ENCODE results near the gene SEC14L3. TPM values are rescaled to one million over a fixed set of nuclear protein-coding genes. Genes with fewer than 3 reads are reported as not detected.

Gene SEC14L3
- total and polyA plus RNA-seq, 2 experiments from 2014 or later, result not detected

GRCh38 chr22:30424534-30425326, 47.1 kb downstream of the SEC14L3 start:
- peaks cover 4% of the 10 kb centered on the region for H3K79me2 ChIP-seq
- H2AFZ ChIP-seq, result peak overlapping the region; percentile 15
- no peaks in the 10 kb centered on the region for H3K9me3 ChIP-seq (ENCODE audit: low read depth)
- peak overlapping the region; percentile 97 for H3K27ac ChIP-seq
- TF ChIP-seq EZH2 (IDR thresholded peaks at IDR 0.05; ENCODE audit: borderline replicate concordance), result no peak
- no peak for TF ChIP-seq EZH2phosphoT487 (IDR thresholded peaks at IDR 0.05; ENCODE audit: low read depth, severe bottlenecking, unreplicated experiment)
- TF ChIP-seq CTCF (IDR thresholded peaks at IDR 0.05; ENCODE audit: poor library complexity), result no peak
- H3K4me3 ChIP-seq, result peak overlapping the region; percentile 59
- H3K9me2 ChIP-seq (replicated peaks; ENCODE audit: insufficient read depth), result no peaks in the 10 kb centered on the region
- H3K27me3 ChIP-seq, result no peaks in the 10 kb centered on the region
- WGBS (ENCODE audit: low lambda C conversion rate, missing lambda C conversion rate), result 45% methylated on average over 20 of the region's 20 CpGs
- DNase-seq (ENCODE audit: low spot score), result peak; percentile 37
- peak overlapping the region; percentile 80 for H3K4me2 ChIP-seq
- peaks cover 43% of the 10 kb centered on the region for H3K4me1 ChIP-seq (ENCODE audit: insufficient read depth)
- no peaks in the 10 kb centered on the region for H3K36me3 ChIP-seq (replicated peaks; ENCODE audit: insufficient read depth, low read depth)
- no peaks in the 10 kb centered on the region for H4K20me1 ChIP-seq (ENCODE audit: insufficient read depth, poor library complexity, severe bottlenecking)

- H3K9me2 ChIP-seq (replicated peaks; ENCODE audit: insufficient read depth), result no peaks in the 10 kb centered on the region
- 3% methylated on average over 31 of the region's 31 CpGs for WGBS (ENCODE audit: low lambda C conversion rate, missing lambda C conversion rate)
- peak; percentile 100 for DNase-seq (ENCODE audit: low spot score)
- H2AFZ ChIP-seq, result peak overlapping the region; percentile 15
- peak overlapping the region; percentile 97 for H3K27ac ChIP-seq
- peaks cover 50% of the 10 kb centered on the region for H3K4me1 ChIP-seq (ENCODE audit: insufficient read depth)
- H4K20me1 ChIP-seq (ENCODE audit: insufficient read depth, poor library complexity, severe bottlenecking), result no peaks in the 10 kb centered on the region
- peak overlapping the region; percentile 30 for H3K4me3 ChIP-seq
- peak overlapping the region; percentile 80 for H3K4me2 ChIP-seq
- H3K9me3 ChIP-seq (ENCODE audit: low read depth), result no peaks in the 10 kb centered on the region
- H3K36me3 ChIP-seq (replicated peaks; ENCODE audit: insufficient read depth, low read depth), result no peaks in the 10 kb centered on the region
- peaks cover 4% of the 10 kb centered on the region for H3K79me2 ChIP-seq
- no peak for TF ChIP-seq EZH2phosphoT487 (IDR thresholded peaks at IDR 0.05; ENCODE audit: low read depth, severe bottlenecking, unreplicated experiment)
- TF ChIP-seq EZH2 (IDR thresholded peaks at IDR 0.05; ENCODE audit: borderline replicate concordance), result no peak
- TF ChIP-seq CTCF (IDR thresholded peaks at IDR 0.05; ENCODE audit: poor library complexity), result no peak
- H3K27me3 ChIP-seq, result no peaks in the 10 kb centered on the region
These were observed 47.8 kb downstream of the SEC14L3 start for GRCh38 chr22:30423959-30424533.

- Histone ChIP-seq H3K79me2 (peaks cover 4% of the 10 kb centered on the region), H4K20me1 (ENCODE audit: insufficient read depth, poor library complexity, severe bottlenecking) (no peaks in the 10 kb centered on the region), H3K9me3 (ENCODE audit: low read depth) (no peaks in the 10 kb centered on the region), H3K27ac (peak overlapping the region; percentile 97), H3K27me3 (no peaks in the 10 kb centered on the region), H3K4me1 (ENCODE audit: insufficient read depth) (peaks cover 53% of the 10 kb centered on the region), H2AFZ (peak overlapping the region; percentile 9), H3K4me3 (peak overlapping the region; percentile 18), H3K4me2 (peak overlapping the region; percentile 80), H3K9me2 (replicated peaks; ENCODE audit: insufficient read depth) (no peaks in the 10 kb centered on the region), H3K36me3 (replicated peaks; ENCODE audit: insufficient read depth, low read depth) (no peaks in the 10 kb centered on the region)
- peak; percentile 69 for DNase-seq (ENCODE audit: low spot score)
- TF ChIP-seq EZH2phosphoT487 (IDR thresholded peaks at IDR 0.05; ENCODE audit: low read depth, severe bottlenecking, unreplicated experiment) (no peak), EZH2 (IDR thresholded peaks at IDR 0.05; ENCODE audit: borderline replicate concordance) (no peak), CTCF (IDR thresholded peaks at IDR 0.05; ENCODE audit: poor library complexity) (no peak)
- 2% methylated on average over 44 of the region's 45 CpGs for WGBS (ENCODE audit: low lambda C conversion rate, missing lambda C conversion rate)
These were observed 48.4 kb downstream of the SEC14L3 start for GRCh38 chr22:30423301-30423958.
